ENCODE data around the gene KRTAP9-3.

Gene KRTAP9-3

DNA sequence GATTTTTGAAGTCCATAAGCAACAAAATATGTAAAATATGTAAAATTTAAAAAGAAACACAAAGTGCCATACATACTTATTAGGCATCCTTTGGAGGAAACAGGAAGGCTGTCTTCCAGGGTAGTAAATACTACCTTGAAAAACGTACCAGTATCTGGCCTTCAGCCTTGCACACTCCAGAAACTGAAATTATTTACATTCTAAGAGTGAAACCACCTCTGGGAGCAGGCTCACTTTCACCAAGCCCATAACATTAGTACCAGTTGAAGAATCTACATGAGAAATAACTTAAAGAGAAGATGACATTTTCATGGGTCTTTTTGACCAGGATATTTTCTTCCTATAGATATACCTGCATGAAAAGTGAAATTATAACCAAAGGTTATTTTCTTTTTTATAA is 36.2 kb upstream of the KRTAP9-3 start:
- intact Hi-C loops (cut with DNase I; ENCODE audit: low total_unique reads) = no loop called here
- DNase-seq = no peak
- Histone ChIP-seq H3K27me3 (no peaks in the 10 kb centered on the region), H3K4me3 (no peak overlapping the region), H3K4me1 (no peaks in the 10 kb centered on the region), H3K36me3 (no peaks in the 10 kb centered on the region), H3K9me3 (no peaks in the 10 kb centered on the region), H3K27ac (no peak overlapping the region)
- TF ChIP-seq, protein P1, sequence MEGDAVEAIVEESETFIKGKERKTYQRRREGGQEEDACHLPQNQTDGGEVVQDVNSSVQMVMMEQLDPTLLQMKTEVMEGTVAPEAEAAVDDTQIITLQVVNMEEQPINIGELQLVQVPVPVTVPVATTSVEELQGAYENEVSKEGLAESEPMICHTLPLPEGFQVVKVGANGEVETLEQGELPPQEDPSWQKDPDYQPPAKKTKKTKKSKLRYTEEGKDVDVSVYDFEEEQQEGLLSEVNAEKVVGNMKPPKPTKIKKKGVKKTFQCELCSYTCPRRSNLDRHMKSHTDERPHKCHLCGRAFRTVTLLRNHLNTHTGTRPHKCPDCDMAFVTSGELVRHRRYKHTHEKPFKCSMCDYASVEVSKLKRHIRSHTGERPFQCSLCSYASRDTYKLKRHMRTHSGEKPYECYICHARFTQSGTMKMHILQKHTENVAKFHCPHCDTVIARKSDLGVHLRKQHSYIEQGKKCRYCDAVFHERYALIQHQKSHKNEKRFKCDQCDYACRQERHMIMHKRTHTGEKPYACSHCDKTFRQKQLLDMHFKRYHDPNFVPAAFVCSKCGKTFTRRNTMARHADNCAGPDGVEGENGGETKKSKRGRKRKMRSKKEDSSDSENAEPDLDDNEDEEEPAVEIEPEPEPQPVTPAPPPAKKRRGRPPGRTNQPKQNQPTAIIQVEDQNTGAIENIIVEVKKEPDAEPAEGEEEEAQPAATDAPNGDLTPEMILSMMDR (IDR thresholded peaks at IDR 0.05) = no peak

DNA sequence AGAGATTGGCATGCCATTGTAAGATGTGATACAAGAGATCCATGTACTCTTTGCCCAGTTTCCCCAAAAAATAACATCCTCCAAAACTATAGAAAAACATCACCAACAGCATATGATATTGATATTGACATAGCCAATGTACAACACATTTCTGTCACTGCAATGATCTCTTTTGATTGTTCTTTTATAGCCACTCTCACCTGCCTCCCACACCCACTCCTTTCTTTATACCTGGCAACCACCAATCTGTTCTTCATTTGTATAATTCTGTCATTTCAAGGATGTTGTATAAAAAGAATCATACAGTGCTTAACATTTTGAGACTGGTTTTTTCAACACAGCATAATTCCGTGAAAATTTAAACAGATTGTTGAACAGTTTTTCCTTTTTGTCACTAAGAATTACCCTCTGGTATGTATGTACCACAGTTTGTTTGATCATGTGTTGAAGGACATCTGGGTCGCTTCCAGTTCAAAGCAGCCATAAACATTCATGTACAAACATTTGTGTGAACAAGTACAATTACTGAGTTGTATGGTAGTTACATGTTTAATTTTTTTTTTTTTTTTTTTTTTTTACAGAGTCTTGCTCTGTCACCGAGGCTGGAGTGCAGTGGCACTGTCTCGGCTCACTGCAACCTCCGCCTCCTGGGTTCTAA is 32.7 kb upstream of the KRTAP9-3 start:
- H3K4me1 ChIP-seq = no peaks in the 10 kb centered on the region
- TF ChIP-seq, protein P1 (IDR thresholded peaks at IDR 0.05) = no peak
- DNase-seq = no peak

DNA sequence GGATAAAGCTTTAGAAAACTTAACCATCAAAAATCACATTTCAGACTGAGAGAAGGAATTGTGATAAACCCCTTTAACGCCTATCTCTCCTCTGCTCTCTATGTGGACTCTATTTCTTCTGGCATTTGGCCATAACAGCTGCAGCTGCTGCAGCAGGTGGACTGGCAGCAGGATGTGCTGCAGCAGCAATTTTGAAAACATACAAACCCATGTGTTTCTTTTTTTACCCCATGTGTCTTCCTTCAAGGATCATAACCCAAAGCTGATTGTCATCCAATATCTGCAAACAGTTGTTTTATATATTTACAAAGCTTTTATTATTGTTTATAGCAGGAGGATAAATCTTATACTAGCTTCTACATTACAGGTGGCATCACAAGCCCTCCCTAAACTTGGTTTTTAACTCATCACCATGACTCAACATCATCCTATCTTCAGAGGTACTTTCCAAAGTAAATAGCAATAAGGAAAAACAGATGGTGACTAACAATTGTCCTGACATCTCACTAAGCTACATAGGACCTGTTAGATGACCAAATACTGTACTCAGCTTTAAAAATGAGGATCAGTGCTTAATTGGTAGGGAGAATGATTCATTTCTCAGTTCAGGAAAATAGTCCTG is 20.3 kb upstream of the KRTAP9-3 start:
- no peaks in the 10 kb centered on the region for H3K4me1 ChIP-seq
- peaks cover 0 to 7% (median 0%) of the 10 kb centered on the region in 3 donors for H3K9me3 ChIP-seq
- no peak overlapping the region for H3K4me3 ChIP-seq
- intact Hi-C loops (cut with DNase I; ENCODE audit: low total_unique reads) = no loop called here
- no peaks in the 10 kb centered on the region for H3K36me3 ChIP-seq
- H3K27ac ChIP-seq = no peak overlapping the region
- TF ChIP-seq, protein P1 (IDR thresholded peaks at IDR 0.05) = no peak
- no peak for DNase-seq
- H3K27me3 ChIP-seq = peaks cover 0 to 17% of the 10 kb centered on the region in 2 donors

More for the DNA sequence above, 32.7 kb upstream of the KRTAP9-3 start:
- H3K27me3 ChIP-seq = no peaks in the 10 kb centered on the region
- no peak overlapping the region for H3K4me3 ChIP-seq
- no peak overlapping the region for H3K27ac ChIP-seq
- H3K9me3 ChIP-seq = no peaks in the 10 kb centered on the region
- intact Hi-C loops (cut with DNase I; ENCODE audit: low total_unique reads) = no loop called here
- H3K36me3 ChIP-seq = no peaks in the 10 kb centered on the region

DNA sequence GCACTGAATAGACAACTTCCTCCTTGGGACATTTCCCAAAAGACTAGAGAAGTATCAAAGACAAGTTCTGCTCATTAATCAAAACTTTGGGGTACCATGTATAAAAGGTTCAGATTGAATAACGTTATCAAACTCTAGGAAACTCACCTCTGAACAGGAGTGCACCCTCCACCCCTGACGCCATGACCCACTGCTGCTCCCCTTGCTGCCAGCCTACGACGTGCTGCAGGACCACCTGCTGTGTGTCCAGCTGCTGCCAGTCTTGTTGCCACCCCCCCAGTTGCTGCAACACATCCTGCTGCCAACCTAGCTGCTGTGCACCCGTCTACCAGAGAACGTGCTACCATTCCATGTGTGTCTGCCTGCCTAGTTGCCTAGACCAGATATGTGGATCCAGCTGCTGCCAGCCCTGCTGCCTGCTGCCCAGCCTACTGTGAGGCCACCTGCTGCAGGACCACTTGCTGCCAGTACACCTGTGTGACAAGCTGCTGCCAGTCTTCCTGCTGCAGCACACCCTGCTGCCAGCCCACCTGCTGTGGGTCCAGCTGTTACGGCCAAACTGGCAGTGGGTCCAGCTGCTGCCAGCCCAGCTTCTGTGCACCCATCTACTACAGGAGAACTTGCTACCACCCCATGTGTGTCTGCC is 19.6 kb upstream of the KRTAP9-3 start:
- DNase-seq = no peak
- Histone ChIP-seq H3K27me3 (peaks cover 0 to 17% of the 10 kb centered on the region in 2 donors), H3K4me1 (no peaks in the 10 kb centered on the region), H3K36me3 (no peaks in the 10 kb centered on the region), H3K4me3 (no peak overlapping the region), H3K27ac (no peak overlapping the region), H3K9me3 (peaks cover 0 to 2% (median 0%) of the 10 kb centered on the region in 3 donors)
- TF ChIP-seq, protein P1 (IDR thresholded peaks at IDR 0.05) = no peak
- intact Hi-C loops (cut with DNase I; ENCODE audit: low total_unique reads) = no loop called here

DNA sequence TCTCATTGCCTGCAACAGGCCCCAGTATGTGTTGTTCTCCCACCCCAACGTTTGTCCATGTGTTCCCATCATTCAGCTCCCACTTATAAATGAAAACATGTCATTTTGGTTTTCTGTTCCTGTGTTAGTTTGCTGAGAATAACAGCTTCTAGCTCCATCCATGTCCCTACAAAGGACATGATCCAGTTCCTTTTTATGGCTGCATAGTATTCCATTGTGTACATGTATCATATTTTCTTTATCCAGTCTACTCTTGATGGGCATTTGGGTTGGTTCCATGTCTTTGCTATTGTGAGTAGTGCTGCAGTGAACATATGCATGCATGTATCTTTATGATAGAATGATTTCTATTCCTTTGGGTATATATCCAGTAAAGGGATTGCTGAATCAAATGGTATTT is 16.6 kb upstream of the KRTAP9-3 start:
- no peaks in the 10 kb centered on the region for H3K36me3 ChIP-seq
- H3K4me3 ChIP-seq = no peak overlapping the region
- H3K4me1 ChIP-seq = no peaks in the 10 kb centered on the region
- TF ChIP-seq, protein P1 (IDR thresholded peaks at IDR 0.05) = no peak
- H3K9me3 ChIP-seq = no peaks in the 10 kb centered on the region
- no peak overlapping the region for H3K27ac ChIP-seq
- intact Hi-C loops (cut with DNase I; ENCODE audit: low total_unique reads) = no loop called here
- H3K27me3 ChIP-seq = peaks cover 0 to 17% of the 10 kb centered on the region in 2 donors
- DNase-seq = no peak
